CD4-positive, alpha-beta T cell treated with Interleukin-21 for 1 hour (primary cell): ENCODE measurements around the gene TRIM56.
"Not testable (repeated sequence)": the region's sequence is repeated elsewhere in the genome, so short reads cannot be mapped to it uniquely, and the experiment has no call there.

Source experiments
- DNase-seq: peaks from one replicate; pipeline ENCODE4 v3.0.0-alpha.2; 2020

The TRIM56 gene

GRCh38 chr7:101113836-101114235 is 28.6 kb downstream of the TRIM56 start:
- DNase-seq = no peak

GRCh38 chr7:101114492-101114891 is 29.2 kb downstream of the TRIM56 start:
- DNase-seq = no peak

- DNase-seq = no peak
Measured at GRCh38 chr7:101115215-101115614, 29.9 kb downstream of the TRIM56 start.

- DNase-seq = no peak
Measured at GRCh38 chr7:101116898-101117297, 31.6 kb downstream of the TRIM56 start.

GRCh38 chr7:101118856-101119255 is 33.6 kb downstream of the TRIM56 start:
- DNase-seq = no peak

- no peak for DNase-seq
Measured at GRCh38 chr7:101119876-101120275, 34.6 kb downstream of the TRIM56 start.

GRCh38 chr7:101120315-101120714 is 35.0 kb downstream of the TRIM56 start:
- no peak for DNase-seq

- DNase-seq = not testable (repeated sequence)
Measured at GRCh38 chr7:101121631-101121990, 36.3 kb downstream of the TRIM56 start.

GRCh38 chr7:101121991-101122932 is 37.0 kb downstream of the TRIM56 start:
- no peak for DNase-seq

GRCh38 chr7:101122933-101123702 is 37.8 kb downstream of the TRIM56 start:
- DNase-seq = no peak

GRCh38 chr7:101123703-101124068 is 38.4 kb downstream of the TRIM56 start:
- no peak for DNase-seq

- DNase-seq = no peak
Measured at GRCh38 chr7:101124376-101125056, 39.2 kb downstream of the TRIM56 start.

GRCh38 chr7:101125989-101126650 is 40.8 kb downstream of the TRIM56 start:
- DNase-seq = no peak

- DNase-seq = peak; percentile 58
Measured at GRCh38 chr7:101126651-101127459, 41.6 kb downstream of the TRIM56 start, which contains the start of gene SERPINE1. Gene SERPINE1, plus strand, starts transcription at chr7:101127104. Its CDS starts 1,290 bp downstream, at chr7:101128394.

- no peak for DNase-seq
Measured at GRCh38 chr7:101127460-101128039, 42.3 kb downstream of the TRIM56 start.

- no peak for DNase-seq
Measured at GRCh38 chr7:101128040-101128834, 43.0 kb downstream of the TRIM56 start.

- no peak for DNase-seq
Measured at GRCh38 chr7:101129603-101130117, 44.4 kb downstream of the TRIM56 start.

GRCh38 chr7:101132626-101133600 is 47.6 kb downstream of the TRIM56 start:
- DNase-seq = not testable (repeated sequence)
